ENCODE results near the gene RBM6.
"Not testable (repeated sequence)": the region's sequence is repeated elsewhere in the genome, so short reads cannot be mapped to it uniquely, and the experiment has no call there.

Gene RBM6, protein sequence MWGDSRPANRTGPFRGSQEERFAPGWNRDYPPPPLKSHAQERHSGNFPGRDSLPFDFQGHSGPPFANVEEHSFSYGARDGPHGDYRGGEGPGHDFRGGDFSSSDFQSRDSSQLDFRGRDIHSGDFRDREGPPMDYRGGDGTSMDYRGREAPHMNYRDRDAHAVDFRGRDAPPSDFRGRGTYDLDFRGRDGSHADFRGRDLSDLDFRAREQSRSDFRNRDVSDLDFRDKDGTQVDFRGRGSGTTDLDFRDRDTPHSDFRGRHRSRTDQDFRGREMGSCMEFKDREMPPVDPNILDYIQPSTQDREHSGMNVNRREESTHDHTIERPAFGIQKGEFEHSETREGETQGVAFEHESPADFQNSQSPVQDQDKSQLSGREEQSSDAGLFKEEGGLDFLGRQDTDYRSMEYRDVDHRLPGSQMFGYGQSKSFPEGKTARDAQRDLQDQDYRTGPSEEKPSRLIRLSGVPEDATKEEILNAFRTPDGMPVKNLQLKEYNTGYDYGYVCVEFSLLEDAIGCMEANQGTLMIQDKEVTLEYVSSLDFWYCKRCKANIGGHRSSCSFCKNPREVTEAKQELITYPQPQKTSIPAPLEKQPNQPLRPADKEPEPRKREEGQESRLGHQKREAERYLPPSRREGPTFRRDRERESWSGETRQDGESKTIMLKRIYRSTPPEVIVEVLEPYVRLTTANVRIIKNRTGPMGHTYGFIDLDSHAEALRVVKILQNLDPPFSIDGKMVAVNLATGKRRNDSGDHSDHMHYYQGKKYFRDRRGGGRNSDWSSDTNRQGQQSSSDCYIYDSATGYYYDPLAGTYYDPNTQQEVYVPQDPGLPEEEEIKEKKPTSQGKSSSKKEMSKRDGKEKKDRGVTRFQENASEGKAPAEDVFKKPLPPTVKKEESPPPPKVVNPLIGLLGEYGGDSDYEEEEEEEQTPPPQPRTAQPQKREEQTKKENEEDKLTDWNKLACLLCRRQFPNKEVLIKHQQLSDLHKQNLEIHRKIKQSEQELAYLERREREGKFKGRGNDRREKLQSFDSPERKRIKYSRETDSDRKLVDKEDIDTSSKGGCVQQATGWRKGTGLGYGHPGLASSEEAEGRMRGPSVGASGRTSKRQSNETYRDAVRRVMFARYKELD

GRCh38 chr3:49939858-49940666, at the start of gene RBM6:
Gene RBM6, plus strand, starts transcription at chr3:49940150. Its CDS starts 22,492 bp downstream, at chr3:49962642.
- peak; percentile 85 for DNase-seq

DNA sequence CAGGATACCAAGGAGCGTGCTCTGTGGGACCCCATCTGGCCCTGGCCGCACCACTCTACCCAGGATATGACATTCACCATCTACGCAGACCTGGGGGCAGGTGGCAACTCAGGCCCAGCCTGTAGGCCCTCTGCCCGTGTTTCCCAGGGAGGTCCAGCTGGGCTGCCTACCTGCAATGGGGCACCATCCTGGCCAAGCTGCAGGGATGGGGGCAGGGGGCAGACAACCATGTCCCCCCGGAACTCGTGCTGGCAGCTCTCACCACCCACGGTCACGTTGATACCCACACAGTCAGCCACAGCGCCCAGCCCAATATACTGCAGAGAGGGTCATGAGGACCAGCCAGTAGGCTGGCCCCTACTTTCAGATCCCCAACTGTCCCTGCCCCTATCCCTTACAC, 44.2 kb upstream of the RBM6 start:
- DNase-seq, result no peak

GRCh38 chr3:49896345-49896744, 43.6 kb upstream of the RBM6 start:
- DNase-seq, result no peak

GRCh38 chr3:49898991-49899390, 41.0 kb upstream of the RBM6 start:
- DNase-seq, result no peak

GRCh38 chr3:49899815-49900214, 40.1 kb upstream of the RBM6 start:
- no peak for DNase-seq

DNA sequence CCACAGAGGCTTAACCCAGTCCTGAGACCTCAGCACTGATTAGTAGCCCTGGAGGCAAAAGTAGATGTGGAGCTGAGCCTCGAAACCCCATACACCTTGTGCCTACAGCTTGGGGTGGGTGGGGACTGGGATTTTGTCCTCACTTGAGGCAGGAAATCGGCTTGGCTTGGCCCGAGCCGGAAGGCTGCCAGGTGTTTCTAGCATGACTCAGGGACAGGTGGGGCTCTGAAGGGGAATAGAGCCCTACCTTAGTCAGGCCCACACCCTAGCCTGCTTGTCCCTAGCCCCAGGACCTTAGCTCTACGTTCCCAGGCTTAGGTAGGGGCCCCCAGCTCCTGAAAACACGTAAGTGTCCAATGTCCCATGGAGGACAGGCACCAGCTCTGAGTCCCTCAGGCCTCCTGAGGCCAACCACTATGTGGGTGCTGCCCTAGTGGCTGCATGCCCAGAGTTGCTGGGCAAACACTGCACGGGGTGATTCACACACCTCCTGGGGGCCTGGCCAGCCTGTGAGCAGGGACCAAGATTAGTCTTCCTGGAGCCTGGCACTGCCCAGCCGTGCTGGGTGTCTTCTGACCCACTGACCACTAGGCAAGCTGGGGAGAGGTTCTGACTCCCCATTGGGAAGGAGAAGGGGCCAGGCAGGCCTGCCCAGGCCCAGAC, 39.3 kb upstream of the RBM6 start:
- peak; percentile 31 for DNase-seq

GRCh38 chr3:49901366-49902339, 38.3 kb upstream of the RBM6 start:
- DNase-seq, result no peak

DNA sequence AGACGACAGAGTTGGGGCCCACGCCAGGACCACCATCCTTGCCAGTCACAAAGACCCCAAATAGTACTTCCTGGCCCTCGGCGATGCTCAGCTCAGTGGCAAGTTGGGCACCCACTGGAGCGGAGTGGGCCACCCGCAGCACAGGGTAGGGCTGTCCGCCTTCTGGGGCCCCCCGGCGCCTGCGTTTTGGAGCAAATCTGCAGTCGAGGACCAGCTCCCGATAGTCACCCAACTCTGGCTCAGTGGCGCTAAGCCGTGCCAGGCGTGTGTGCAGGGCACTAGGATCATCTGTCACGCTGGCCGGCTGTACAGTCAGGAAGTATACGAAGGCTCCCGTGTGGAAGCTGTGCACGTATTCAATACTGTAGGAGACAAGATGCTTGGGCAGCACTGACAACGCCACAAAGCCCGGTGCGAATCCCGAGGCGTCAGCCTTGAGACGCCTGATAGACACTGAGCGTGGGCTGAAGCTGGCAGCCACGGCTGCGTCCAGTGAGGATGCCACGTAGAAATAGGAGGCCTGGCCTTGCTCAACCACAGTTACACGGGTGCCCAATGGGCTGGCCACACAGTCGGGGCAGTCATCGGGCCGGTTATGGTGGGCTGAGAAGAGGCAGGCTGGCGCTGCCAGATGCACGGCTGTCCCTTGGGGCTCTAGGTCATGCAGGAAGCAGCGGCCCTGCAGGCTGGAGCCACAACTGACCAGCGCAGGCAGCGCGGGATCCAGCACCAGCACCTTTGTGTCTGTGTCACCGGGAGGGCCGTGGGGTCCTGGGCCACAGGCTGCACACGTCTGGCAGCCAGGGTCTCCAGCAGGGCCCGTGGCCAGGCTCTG, 37.2 kb upstream of the RBM6 start:
- no peak for DNase-seq

GRCh38 chr3:49903451-49904424, 36.2 kb upstream of the RBM6 start, which contains the start of gene MST1R:
Gene MST1R, minus strand, starts transcription at chr3:49903873. Its CDS starts 264 bp downstream, at chr3:49903609.
- no peak for DNase-seq

GRCh38 chr3:49904448-49904847, 35.5 kb upstream of the RBM6 start:
- DNase-seq, result not testable (repeated sequence)

DNA sequence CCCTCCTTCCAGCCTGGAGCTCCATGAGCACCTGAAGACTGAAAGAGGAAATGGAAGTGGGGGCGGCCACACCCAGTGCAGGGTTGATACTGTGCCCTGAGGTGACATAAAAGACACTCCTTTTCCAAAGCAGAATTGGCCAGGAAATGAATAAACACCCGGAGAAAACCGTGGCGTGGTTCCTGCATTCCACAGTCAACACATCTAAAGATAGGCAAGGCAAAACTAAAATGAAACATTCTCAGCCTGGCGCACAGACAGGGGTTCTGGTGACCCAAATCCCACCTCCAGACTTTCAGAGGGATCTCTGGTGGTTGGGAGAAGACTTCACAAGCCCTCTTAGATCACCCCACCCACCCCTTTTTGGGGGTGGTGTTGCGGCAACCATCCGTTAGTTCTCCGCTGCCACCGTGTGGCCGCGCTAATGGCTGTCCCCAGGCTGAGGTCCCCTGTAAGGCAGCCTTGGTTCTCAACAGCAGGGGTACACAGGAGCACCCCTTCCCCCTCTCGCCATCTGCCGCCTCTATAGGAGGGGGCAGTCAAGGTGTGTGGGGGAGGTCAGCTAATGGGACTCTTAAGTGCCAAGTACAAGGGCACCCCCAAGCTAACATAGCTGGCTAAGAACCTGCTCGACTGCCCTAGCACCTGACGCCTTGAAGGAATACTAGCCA, 33.7 kb upstream of the RBM6 start:
- no peak for DNase-seq

DNA sequence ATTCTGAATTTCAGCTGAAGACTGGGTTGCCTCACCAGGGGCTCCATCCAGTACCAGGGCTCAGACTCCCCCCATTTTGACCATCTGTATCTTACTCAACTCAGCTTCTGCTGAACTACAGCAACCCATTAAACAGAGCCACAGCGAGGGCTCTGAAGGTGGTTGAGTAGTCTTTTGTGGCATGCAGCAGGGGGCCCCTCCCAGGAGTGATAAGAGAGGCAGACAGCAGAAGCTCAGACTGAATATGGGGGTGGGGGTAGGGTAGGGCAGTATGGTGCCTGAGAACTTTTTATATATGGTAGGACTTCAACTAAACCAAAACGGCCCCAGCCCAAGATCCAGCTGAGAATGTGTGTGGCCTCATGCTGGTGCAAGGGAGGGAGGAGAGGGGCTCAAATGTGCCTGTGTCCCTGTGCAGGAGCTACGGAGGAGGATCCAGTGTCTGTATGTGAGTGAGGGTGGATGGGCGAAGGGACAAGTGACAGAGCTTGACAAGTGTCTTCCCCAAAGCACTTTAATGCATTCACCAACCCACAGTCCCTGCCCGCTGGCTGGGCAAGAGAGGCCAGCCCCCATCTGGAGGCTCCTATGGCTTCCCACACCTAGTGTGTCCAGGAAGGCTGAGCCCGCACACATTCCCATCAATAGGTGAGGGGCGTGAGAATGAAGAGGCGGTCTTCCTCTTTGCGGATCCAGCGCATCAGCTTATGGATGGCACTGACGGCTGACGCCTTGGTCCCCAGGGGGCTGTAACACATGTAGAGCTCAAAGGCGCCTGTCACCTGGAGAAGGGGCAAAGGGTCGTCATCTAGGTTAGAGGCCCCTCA, 31.4 kb upstream of the RBM6 start:
- DNase-seq, result no peak

DNA sequence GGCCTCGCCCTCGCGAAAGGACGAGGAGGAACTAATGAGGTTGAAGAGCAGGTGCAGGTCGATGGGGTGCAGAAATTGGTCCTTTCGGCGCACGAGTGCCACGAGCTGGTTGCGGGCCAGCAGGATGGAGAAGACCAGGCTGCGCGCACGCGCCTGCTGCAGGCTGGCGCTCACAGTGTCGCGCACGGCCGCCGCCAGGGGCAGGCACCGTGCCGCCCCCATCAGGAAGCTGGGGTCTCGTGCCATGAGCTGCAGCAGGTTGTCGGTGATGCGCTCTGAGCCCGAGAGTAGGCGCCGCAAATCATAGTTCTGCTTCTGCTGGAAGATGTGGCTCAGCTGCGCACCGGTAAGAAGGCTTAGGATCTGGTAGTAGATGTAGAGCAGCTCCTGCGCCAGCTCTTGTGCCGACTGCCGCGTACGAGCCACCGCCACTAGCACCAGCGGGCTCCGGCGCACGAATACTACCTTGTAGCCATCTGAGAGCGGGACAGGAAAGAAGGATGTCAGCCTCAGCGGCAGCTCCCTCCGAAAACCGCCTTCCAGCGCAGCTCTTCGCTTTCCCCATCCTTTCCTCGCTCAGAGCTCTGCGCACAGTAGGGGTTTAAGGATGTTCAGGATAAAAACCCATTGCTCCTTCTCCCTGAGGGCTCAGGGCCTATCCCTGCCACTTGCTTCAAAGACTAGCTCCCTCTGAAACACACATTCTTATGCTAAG, 29.4 kb upstream of the RBM6 start:
- DNase-seq, result no peak

DNA sequence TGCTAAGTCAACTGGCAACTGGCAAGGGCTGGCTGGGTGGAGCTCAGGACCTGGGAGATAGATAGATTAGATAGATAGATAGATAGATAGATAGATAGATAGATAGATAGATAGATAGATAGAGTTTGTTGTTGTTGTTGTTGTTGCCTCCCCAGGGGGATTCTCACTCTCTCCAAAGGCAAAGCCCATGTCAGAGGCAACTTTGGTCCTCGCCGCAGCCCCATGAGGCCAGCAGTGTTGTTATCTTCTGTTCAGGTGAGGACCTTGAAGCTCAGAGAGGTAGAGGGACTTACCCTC, 28.9 kb upstream of the RBM6 start:
- DNase-seq, result no peak

GRCh38 chr3:49911611-49912010, 28.3 kb upstream of the RBM6 start:
- DNase-seq, result no peak

GRCh38 chr3:49912881-49913281, 27.1 kb upstream of the RBM6 start:
- DNase-seq, result no peak
